VCaP (cell line): ENCODE results near the gene TEAD2.
"Not testable (repeated sequence)": the region's sequence is repeated elsewhere in the genome, so short reads cannot be mapped to it uniquely, and the experiment has no call there.

ENCODE experiments used
- H3K27ac ChIP-seq: fragments of 450-650 bp; 2 replicates; pipeline ENCODE4 v1.5.1; 2017
- TF ChIP-seq, protein P1 (sequence below): fragments of 450-650 bp; conservative IDR thresholded peaks from 2 replicates; pipeline ENCODE4 v1.5.1; 2017; ENCODE audit warnings: mild to moderate bottlenecking, moderate library complexity

Gene TEAD2

DNA sequence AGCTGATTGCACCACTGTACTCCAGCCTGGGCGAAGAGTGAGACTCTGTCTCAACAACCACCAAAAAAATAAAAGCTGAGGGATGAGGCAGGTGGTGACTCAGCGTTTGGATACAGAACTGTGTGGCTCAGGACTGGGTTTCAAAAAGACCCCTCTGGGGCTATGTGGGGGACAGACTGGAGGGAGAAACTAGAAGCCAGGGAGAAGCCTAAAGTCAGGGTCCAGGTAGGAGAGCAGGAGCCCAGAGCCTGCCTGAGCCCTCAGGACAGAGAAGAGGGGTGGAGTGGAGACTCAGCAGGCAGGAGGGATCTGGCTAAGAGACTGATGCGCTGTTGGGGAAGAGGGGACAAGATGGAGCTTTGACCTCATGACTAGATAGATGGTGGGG, 28.8 kb downstream of the TEAD2 start:
- no peak overlapping the region for H3K27ac ChIP-seq
- TF ChIP-seq, protein P1, sequence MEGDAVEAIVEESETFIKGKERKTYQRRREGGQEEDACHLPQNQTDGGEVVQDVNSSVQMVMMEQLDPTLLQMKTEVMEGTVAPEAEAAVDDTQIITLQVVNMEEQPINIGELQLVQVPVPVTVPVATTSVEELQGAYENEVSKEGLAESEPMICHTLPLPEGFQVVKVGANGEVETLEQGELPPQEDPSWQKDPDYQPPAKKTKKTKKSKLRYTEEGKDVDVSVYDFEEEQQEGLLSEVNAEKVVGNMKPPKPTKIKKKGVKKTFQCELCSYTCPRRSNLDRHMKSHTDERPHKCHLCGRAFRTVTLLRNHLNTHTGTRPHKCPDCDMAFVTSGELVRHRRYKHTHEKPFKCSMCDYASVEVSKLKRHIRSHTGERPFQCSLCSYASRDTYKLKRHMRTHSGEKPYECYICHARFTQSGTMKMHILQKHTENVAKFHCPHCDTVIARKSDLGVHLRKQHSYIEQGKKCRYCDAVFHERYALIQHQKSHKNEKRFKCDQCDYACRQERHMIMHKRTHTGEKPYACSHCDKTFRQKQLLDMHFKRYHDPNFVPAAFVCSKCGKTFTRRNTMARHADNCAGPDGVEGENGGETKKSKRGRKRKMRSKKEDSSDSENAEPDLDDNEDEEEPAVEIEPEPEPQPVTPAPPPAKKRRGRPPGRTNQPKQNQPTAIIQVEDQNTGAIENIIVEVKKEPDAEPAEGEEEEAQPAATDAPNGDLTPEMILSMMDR = no peak

DNA sequence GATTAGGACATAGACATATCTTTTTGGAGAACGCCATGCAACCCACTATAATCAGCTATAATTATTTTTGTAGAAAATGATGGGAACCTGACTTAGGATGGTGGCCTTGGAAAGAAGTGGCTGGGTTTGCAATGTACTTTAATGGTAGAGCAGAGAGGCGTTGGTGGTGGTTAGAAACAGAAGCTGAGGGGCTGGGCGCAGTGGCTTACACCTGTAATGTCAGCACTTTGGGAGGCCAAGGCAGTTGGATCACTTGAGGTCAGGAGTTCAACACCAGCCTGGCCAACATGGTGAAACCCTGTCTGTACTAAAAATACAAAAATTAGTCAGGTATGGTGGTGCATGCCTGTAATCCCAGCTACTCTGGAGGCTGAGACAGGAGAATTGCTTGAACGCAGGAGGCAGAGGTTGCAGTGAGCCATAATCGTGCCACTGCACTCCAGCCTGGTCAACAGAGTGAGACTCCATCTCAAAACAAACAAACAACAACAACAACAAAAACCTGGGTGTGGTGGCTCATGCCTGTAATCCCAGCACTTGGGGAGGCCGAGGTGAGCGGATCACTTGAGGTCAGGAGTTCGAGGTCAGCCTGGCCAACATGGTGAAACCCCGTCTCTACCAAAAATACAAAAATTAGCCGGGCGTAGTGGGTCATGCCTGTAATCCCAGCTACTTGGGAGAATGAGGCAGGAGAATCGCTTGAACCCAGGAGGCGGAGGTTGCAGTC, 29.4 kb downstream of the TEAD2 start:
- not testable (repeated sequence) for H3K27ac ChIP-seq

GRCh38 chr19:49331616-49332055, 30.6 kb downstream of the TEAD2 start:
- TF ChIP-seq, protein P1 = no peak
- H3K27ac ChIP-seq = no peak overlapping the region

DNA sequence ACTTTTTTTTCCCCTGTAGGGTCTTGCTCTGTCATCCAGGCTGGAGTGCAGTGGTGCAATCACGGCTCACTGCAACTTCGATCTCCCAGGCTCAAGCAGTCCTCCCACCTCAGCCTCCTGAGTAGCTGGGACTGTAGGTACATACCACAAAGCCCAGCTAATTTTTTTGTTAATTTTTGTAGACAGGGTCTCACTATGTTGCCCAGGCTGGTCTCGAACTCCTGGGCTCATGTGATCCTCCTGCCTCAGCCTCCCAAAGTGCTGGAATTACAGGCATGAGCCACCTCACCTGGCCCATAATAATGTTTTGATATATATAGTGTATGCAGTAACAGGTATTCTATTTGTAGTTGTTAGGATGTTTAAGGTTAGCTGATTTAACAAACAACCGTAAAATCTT, 31.0 kb downstream of the TEAD2 start:
- H3K27ac ChIP-seq = not testable (repeated sequence)

GRCh38 chr19:49328741-49329140, 33.5 kb downstream of the TEAD2 start:
- H3K27ac ChIP-seq = no peak overlapping the region
- TF ChIP-seq, protein P1 = no peak

DNA sequence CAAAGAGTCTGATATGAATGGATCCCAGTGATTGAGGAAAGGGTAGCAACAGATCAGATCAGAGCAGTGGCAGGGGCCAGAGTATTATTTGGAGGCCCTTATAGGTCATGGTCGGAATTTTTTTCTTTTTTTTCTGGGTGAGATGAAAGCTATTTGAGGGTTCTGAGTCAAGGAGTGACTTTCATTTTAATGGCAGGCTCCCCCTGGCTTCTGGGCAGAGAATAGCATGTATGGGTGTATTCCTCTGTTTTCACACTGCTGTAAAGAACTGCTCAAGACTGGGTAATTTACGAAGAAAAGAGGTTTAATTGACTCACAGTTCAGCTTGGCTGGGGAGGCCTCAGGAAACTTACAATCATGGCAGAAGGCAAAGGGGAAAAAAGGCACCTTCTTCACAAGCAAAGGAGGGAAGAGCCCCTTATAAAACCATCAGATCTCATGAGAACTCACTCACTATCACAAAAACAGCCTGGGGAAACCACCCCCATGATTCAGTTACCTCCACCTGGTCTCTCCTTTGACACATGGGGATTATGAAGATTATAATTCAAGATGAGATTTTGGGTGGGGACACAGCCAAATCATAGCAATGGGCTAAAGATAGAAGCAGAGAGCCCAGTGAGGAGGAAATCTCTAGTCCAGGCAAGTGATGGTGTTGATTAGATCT, 34.2 kb downstream of the TEAD2 start:
- TF ChIP-seq, protein P1 = peak; percentile 86

GRCh38 chr19:49326165-49326704, 36.0 kb downstream of the TEAD2 start:
- no peak overlapping the region for H3K27ac ChIP-seq
- TF ChIP-seq, protein P1 = no peak

More for the DNA sequence above, 34.2 kb downstream of the TEAD2 start:
- H3K27ac ChIP-seq = no peak overlapping the region

DNA sequence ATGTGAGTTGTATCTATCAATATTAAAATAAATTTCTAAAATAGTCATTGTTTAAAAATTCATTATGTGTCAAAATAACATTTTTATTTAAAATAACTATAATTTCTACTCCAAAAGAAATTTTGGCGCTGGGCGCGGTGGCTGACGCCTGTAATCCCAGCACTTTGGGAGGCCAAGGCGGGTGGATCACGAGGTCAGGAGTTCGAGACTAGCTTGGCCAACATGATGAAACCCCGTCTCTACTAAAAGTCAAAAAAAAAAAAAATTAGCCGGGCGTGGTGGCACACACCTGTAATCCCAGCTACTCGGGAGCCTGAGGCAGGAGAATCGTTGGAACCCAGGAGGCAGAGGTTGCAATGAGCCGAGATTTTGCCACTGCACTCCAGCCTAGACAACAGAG, 36.5 kb downstream of the TEAD2 start:
- H3K27ac ChIP-seq = not testable (repeated sequence)
